ENCODE results near the gene PIGN. TPM values are rescaled to one million over a fixed set of nuclear protein-coding genes. Genes with fewer than 3 reads are reported as not detected.
"Not testable (repeated sequence)": the region's sequence is repeated elsewhere in the genome, so short reads cannot be mapped to it uniquely, and the experiment has no call there.

Gene PIGN
- polyA plus RNA-seq, 3 donors: 27.5 to 34.0 (median 30.4) TPM

- DNase-seq (ENCODE audit: low read depth in 3 of 3, low spot score in 2 of 3): no peak
These were observed 116.6 kb downstream of the PIGN start for GRCh38 chr18:62070302-62070701.

GRCh38 chr18:62069556-62069955, 117.3 kb downstream of the PIGN start:
- DNase-seq (ENCODE audit: low read depth in 3 of 3, low spot score in 2 of 3): no peak

GRCh38 chr18:62066102-62066818, 120.6 kb downstream of the PIGN start:
- no peak for DNase-seq (ENCODE audit: low read depth in 3 of 3, low spot score in 2 of 3)

- no peak for DNase-seq (ENCODE audit: low read depth in 3 of 3, low spot score in 2 of 3)
These were observed 122.5 kb downstream of the PIGN start for GRCh38 chr18:62064361-62064760.

GRCh38 chr18:62061821-62062478, 124.9 kb downstream of the PIGN start:
- no peak for DNase-seq (ENCODE audit: low read depth in 3 of 3, low spot score in 2 of 3)

- DNase-seq (ENCODE audit: low read depth in 3 of 3, low spot score in 2 of 3): peak in 1 of 3 donors; percentile 35
These were observed 126.0 kb downstream of the PIGN start for GRCh38 chr18:62060820-62061219.

- DNase-seq (ENCODE audit: low read depth in 3 of 3, low spot score in 2 of 3): no peak
These were observed 131.8 kb downstream of the PIGN start for GRCh38 chr18:62054929-62055498.

GRCh38 chr18:62048279-62048678, 138.6 kb downstream of the PIGN start:
- no peak for DNase-seq (ENCODE audit: low read depth in 3 of 3, low spot score in 2 of 3)

- DNase-seq (ENCODE audit: low read depth in 3 of 3, low spot score in 2 of 3): no peak
These were observed 141.5 kb downstream of the PIGN start for GRCh38 chr18:62045316-62045715.

GRCh38 chr18:62044490-62045000, 142.3 kb downstream of the PIGN start:
- DNase-seq (ENCODE audit: low read depth in 3 of 3, low spot score in 2 of 3): no peak

- DNase-seq (ENCODE audit: low read depth in 3 of 3, low spot score in 2 of 3): no peak
These were observed 148.7 kb downstream of the PIGN start for GRCh38 chr18:62037989-62038778.

- no peak for DNase-seq (ENCODE audit: low read depth in 3 of 3, low spot score in 2 of 3)
These were observed 149.7 kb downstream of the PIGN start for GRCh38 chr18:62037012-62037742.

GRCh38 chr18:62034286-62034685, 152.6 kb downstream of the PIGN start:
- not testable (repeated sequence) for DNase-seq (ENCODE audit: low read depth in 3 of 3, low spot score in 2 of 3)

- no peak for DNase-seq (ENCODE audit: low read depth in 3 of 3, low spot score in 2 of 3)
These were observed 153.1 kb downstream of the PIGN start for GRCh38 chr18:62033756-62034155.

GRCh38 chr18:62033207-62033606, 153.6 kb downstream of the PIGN start:
- no peak for DNase-seq (ENCODE audit: low read depth in 3 of 3, low spot score in 2 of 3)

- DNase-seq (ENCODE audit: low read depth in 3 of 3, low spot score in 2 of 3): no peak
These were observed 156.5 kb downstream of the PIGN start for GRCh38 chr18:62030091-62030985.

- DNase-seq (ENCODE audit: low read depth in 3 of 3, low spot score in 2 of 3): no peak
These were observed 158.1 kb downstream of the PIGN start for GRCh38 chr18:62028715-62029114.

- no peak for DNase-seq (ENCODE audit: low read depth in 3 of 3, low spot score in 2 of 3)
These were observed 158.8 kb downstream of the PIGN start for GRCh38 chr18:62027914-62028520.

GRCh38 chr18:62026586-62026985, 160.3 kb downstream of the PIGN start:
- no peak for DNase-seq (ENCODE audit: low read depth in 3 of 3, low spot score in 2 of 3)
